HT1080 (cell line): ENCODE results near the gene LYPLA2. TPM values are rescaled to one million over a fixed set of nuclear protein-coding genes. Genes with fewer than 3 reads are reported as not detected.
A peak's percentile ranks its signal among the peaks of the same experiment; 100 is the strongest.
"Not testable (repeated sequence)": the region's sequence is repeated elsewhere in the genome, so short reads cannot be mapped to it uniquely, and the experiment has no call there.

Experiments used
- DNase-seq: peaks from one replicate; pipeline ENCODE4 v3.0.0-alpha.2; 2015; ENCODE audit warnings: low read depth
- total RNA-seq: library from RNA; depleted of rRNA; stranded (reverse); fragments of >200 nt; shearing (Covaris generic); gene quantifications from 2 replicates; pipeline ENCODE4 v1.2.3, GENCODE V29; 2014

LYPLA2 gene
- total RNA-seq, 1 experiment from 2014 or later, result 186 TPM

DNA sequence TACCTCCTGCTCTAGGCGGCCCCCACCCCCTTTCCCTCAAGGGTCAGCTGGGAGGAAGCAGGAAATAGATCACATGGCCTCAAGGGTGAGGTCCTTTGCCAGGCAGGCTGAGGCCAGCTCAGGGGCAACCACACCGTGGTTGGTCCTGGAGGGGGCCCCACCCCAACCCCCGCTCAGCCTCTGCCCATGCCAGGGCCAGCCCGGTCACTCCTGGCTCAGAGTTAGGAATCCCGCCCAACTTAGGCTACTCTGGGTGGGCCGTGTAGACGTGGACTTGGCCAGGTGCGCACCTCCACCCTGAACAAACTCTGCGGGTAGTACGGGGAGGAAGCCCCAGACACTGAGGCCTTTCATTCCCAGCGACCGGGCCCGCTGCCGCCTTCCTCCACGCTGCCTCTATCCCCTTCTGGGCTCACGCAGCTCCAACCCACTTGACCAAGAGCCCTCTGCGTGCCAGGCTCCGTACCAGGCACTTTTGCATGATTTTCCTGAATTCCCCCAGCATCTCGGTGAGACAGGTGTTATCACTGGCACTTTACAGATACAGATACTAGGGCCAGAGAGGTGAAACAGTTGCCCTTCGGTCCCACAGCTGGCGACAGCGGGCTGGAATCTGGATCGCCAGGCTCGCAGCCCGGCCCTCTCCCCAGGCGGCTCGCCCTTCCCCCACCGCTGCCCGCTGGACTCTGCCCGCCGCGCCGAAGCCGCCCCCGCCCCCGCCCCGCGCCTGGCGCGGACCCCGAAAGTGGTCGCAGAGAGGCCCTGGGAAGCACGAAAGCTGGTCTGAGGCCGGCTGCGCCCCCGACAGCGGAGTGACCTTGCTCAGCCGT lies 8.8 kb downstream of the LYPLA2 start:
- DNase-seq, result peak; percentile 96

DNA sequence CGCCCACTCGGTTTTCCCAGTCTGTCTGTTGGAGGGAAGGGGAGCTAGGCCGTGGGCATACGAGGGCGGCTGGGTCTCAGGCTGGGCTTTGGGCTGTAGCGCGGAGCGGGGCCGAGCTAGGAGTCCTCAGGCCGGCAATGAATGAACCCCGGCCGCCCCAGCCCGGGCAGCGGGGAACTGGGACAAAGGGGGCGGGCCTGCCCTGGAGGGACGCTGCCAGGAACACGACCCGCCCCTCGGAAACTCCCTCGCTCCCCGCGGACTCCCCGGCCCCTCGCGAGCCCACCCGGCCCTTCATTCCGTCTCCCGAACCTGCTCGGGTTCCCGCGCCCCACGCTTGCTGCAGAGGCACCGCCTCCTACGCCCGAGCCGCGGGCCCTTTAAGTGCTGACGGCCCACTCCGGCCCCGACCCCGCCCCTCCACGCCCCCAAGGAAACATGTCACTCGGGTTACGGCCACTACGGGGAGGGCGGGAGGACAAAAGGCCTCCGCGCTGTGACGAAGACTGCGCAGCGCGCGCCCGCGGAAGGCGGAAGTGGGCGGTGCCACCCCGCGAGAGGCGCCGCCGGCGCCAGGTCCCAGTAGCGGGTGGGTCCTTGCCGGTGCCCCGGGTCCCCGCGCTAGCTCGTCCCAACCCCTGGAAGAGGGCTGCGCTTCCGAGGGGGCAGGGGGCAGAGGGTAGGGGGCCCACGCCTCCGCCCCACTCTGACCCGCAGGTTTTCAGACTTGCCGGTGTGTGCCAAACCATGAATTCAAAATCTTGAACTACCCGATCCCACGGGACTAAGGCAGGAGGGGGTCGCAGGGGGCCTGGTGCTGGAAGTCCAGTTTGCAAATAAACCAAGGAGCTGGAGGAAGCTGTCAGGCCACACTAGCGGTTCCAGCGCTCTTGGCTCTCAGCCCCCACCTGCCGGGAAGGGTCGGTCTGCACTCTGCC lies 9.7 kb downstream of the LYPLA2 start, which contains the start of gene GALE:
GALE (minus strand) TSS at position 355 of the 938 bp plus-strand sequence. CDS start 1,747 bp downstream, outside the sequence.
- DNase-seq, result peak; percentile 91

DNA sequence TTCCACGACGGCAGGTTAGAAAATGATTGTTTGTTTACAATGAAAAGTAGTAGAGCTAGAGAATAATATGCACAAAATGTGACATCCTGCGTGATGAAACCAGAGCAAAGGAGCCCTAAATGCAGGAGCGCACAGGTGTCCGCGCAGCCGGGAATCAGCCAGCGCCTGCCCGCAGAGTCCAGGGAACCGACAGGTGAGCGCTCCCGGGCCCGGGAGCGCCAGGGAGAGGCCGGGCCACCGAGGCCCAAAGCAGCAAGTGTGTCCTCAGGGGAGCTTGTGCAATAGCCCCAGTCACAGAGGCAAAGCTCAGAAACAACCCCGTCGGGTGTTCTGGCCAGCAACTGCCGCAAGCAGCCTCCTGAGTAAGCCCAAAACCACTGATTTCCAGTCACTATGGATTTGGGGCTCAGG lies 10.4 kb downstream of the LYPLA2 start:
- no peak for DNase-seq

DNA sequence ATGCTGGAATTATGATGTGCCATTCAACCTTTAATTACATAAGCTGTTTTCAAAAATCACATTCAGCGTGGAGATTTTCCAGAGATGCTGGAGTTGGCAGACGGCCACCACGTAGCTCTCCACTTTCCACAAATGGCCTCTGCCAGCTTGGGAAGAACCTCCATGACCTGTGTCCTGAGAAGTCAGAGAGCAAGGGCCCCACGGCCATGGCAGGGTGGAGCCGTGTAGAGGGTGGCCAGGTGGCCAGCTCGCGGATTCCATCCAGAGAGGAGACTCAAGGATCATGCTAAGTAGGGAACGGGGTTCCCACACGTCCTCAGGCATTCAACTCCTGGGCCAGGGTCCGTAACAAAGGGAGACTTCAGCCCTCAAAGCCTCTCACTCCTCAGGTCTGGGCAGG lies 10.9 kb downstream of the LYPLA2 start:
- DNase-seq, result no peak

DNA sequence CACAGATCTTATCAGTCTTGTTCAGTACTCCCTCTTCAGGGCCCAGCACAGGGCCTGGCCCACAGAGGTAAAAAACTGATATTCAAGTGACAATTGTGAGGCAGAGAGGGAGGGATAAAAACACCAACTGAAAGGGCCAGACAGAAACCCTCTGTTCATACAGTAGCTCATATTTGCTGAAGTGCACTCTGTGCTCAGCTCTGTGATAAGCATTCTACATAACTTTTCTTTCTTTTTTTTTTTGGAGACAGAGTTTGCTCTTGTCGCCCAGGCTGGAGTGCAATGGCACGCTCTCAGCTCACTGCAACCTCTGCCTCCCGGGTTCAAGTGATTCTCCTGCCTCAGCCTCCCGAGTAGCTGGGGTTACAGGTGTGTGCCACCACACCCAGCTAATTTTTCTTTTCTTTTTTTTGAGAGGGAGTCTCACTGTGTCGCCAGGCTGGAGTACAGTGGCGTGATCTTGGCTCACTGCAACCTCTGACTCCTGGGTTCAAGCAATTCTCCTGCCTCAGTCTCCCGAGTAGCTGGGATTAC lies 11.9 kb downstream of the LYPLA2 start:
- DNase-seq, result not testable (repeated sequence)

DNA sequence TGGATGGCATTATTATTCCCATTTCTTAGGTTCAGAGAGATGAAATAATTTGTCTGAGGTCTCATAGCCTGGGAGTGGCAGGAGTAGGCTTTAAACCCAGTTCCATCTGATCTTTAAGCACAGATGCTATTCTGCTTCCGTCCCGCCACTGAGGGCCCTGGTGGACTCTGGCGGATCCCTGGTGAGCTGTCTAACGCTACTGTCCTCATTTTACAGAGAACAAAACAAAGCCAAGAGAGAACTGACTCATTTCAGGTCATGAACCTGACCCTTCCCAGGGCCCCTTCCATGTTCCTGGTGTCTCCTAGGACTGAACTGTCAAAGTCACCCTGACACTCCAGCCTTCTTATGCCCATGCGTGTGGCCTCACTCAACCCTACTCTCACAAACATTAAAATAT lies 12.7 kb downstream of the LYPLA2 start:
- DNase-seq, result no peak

DNA sequence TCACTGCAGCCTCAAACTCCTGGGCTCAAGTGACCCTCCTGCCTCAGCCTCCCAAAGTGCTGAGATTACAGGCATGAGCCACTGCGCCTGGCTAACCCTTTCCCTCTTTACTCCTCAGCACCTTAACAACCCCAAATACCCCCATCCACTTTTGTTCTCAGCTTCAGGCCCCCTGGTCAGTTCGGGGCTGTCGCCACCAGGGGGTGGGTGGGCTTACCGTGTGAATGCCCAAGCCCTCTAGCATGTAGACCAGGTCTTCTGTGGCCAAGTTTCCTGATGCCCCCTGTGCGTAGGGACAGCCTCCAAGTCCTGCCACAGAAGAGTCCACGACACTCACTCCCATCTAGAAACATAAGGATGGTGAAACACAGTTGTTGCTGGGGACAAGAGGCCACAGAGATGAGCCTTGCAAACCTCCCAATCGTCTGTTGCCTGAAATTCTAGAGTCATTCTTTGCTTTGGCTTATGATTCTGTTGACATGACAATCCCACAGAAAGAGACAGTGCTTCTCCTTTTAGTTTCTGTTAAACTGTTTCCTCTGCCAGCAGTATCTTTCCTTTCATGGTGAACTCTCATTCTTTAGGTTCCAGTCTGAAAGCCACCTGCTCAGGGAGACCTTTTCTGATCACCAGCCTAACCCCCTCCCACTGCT lies 13.4 kb downstream of the LYPLA2 start:
- no peak for DNase-seq

DNA sequence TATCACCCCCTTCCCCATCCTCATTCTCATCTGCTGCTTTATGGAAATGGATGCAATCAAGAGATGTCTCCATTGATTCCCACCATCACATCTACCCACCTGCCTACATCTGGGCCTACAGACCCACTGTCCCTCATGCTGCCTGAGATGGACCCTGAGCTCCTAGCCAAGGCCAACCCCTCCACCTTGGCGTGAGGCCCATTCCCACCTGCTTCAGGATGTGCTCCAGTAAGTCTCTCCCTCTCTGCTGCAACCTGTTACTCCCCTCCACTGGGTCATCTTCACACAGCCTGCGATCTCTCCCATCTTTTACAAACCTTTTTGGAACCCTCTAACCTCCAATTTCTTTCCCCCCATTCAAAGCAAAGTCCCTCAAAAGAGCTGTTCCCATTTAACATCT lies 14.1 kb downstream of the LYPLA2 start:
- DNase-seq, result no peak

DNA sequence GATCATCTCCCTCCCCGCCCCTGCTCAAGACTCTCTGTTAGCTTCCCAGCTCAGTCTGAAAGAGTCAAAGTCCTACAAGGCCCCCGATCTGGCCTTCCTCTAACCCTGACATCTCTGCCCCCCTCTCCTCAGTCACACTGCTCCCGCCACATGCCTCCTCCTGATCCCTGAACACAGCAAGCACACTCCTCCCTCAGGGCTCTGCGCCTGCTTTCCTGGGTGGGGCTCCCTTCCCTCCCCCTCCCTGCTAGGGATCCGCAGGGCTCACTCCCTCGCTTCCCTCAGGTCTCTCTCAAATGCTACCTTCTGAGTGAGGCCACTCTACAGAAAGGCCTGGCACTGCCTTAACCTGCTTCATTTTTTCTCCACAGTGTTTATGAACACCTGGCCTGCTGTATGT lies 15.3 kb downstream of the LYPLA2 start:
- no peak for DNase-seq

DNA sequence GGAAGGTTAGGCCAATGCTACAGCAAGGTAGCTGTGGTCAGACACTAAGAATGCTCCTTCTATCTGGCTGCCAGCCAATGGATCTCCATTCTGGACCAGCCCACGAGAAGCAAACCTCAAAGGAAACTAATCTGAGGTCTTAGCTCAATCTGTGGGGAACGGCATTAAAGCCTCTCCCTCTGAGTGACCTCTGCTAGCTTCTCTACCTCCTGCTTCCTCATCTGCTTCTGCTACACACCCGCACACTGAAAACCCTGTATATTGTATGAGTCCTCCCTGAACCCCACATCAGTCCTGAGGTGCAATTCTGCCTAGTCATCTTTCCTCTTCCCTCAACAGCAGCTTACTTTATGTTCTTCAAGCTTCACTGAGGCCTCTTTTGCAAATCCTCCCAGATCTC lies 16.5 kb downstream of the LYPLA2 start:
- no peak for DNase-seq

DNA sequence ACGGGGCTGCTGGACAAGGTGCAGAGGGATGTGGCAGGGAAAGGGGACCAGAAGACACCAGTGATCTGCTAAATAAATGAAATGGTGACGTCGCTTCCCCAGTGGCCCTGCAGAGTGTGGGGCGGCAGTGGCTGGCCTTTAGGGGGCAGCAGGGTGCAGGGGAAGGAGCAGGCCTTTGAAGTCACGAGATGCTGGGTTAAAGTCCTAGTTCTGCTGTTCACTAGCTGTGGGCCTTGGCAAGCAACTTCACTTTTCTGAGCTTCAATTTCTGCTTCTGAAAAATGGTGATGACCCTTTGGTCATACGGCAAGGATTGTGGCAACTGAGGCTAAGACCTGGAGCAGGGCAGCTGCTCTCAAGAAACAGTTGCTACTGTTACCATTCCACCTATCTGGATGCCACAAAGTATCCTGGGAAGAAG lies 18.8 kb downstream of the LYPLA2 start:
- peak; percentile 61 for DNase-seq

DNA sequence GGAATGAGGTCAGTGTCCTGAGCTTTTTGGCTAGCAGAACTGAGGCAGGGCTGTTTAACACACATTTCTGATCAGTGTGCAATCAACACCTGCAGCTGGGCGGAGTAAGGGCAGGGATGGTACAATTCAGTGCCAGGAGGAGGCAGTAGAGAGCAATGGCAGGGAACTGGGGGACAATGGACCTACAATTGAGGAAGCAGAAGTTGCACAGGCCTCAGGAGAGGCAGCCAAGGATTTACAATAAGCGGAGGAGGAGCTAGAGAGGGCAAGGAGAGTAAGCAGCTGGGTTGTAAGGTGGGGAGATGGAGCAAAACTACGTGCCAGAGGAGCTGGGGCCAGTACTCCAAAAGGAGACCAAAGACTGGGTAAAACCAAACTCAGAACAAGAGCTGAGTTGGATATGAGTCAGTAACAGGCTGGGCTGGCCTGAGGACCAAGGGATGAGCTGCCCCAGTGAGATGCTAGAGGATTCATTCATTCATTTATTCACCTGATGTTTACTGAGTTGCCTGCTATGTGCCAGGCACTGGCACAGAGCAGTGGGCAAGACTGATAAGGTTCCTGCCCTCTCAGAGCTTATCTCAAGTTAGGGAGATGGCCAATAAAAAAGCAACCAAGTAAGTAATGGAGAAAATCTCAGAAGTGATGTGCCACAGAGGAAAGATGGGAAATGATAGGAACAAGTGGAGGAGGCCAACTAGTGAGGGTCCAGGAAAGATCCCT lies 20.0 kb downstream of the LYPLA2 start:
- peak; percentile 44 for DNase-seq

DNA sequence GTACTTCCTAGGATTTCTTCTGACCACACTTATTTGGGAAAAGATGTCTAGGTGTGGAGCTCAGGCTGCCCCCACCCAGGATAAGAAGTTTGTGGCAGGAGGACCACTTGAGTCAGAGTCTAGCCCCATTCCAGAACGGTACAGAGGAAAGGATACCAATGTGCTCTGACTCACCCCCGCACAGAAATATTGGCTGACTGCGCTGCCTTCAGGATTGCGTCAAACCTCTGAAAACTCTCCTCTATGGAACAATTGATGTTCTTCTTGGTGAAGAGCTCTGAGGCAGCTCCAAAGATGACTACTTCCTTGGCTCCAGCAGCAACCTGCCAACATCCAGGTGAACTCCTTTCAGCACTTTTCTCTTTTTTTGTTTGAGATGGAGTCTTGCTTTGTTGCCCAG lies 23.1 kb downstream of the LYPLA2 start:
- no peak for DNase-seq

DNA sequence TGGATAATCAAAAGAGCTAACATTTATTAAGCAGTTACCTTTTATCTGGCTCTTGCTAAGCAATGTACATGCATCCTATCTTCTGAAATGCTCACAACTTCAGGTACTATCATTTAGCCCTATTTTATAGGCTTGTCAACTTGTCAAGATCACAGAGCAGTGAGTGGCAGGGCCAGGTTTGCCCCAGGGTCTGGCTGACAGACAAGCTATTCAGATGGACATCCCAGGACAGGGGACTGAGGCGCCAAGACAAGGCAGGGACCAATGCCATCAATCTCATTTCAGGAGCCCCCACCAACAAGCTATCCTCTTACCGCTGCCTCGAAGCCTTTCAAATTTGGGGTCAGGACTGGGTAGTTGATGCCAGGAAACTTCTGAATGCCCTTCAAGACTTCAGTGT lies 25.4 kb downstream of the LYPLA2 start:
- no peak for DNase-seq

DNA sequence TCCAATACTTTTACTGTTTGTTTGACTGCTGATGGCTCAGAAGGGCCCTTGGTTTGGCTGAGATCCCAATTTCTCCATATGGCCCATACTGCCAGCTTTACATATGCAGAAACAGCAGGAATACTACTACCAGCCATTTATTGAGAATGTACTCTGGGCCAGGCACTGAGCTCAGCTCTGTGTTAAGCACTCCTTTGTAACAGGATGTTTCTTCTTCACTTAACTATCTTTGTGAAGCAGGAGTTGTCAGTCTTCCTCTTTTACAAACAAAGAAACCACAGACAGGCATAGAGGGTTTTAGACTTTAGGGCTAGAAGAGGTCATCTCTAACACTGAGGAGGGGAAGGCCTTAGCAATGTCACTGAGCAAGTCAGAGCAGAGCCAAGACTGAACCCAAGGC lies 26.0 kb downstream of the LYPLA2 start:
- DNase-seq, result no peak

DNA sequence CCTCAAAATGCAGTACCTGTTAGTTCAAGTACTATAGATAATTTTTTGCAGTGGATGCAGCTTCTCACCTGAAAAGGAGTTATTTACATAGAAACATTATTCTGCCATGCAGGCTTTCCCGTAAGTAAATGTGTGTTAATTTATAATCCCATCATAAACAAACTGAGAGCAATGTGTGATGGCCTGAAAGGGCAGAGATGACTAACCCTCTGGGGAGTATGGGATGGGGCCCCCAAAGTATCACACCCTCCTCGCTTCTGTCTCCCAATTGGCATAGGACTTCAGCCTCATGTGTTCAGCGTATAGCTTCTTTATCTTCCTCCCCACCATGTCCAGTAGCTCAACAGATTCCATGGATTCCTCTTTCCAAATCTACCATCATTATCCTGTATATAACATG lies 26.7 kb downstream of the LYPLA2 start:
- no peak for DNase-seq

DNA sequence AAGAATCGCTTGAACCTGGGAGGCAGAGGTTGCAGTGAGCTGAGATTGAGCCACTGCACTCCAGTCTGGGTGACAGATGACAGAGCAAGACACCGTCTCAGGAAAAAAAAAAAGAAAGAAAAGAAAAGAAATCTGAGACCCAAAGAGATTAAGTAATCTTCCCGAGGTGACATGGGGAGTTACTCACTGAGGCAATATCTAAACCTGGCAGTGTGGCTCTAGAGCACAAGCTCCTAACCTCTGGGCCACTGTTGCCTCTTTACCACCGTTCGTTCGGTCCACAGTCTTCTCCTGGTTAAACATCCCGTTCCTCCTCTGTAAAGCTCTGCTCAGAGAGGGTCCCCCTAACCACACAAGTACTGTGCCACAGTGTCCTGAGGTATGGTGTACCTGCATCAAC lies 32.8 kb downstream of the LYPLA2 start:
- DNase-seq, result no peak

DNA sequence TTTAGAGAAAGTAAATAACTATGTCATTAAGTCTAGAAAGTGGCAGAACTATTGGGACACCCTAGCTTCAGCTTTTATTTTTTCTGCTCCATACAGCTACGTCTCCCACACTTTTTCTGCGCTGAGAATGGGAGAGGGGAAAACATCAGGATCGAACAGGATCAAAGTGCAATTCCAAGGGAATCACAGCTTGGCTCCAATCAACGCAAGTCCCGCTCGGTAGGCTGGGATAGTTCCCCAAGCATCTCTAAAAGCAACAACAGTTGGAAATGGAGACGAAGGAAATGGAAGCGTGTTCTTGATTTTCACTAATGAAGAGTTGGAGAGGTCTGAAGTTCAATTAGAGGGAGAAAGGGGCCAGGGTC lies 33.7 kb downstream of the LYPLA2 start:
- DNase-seq, result no peak

DNA sequence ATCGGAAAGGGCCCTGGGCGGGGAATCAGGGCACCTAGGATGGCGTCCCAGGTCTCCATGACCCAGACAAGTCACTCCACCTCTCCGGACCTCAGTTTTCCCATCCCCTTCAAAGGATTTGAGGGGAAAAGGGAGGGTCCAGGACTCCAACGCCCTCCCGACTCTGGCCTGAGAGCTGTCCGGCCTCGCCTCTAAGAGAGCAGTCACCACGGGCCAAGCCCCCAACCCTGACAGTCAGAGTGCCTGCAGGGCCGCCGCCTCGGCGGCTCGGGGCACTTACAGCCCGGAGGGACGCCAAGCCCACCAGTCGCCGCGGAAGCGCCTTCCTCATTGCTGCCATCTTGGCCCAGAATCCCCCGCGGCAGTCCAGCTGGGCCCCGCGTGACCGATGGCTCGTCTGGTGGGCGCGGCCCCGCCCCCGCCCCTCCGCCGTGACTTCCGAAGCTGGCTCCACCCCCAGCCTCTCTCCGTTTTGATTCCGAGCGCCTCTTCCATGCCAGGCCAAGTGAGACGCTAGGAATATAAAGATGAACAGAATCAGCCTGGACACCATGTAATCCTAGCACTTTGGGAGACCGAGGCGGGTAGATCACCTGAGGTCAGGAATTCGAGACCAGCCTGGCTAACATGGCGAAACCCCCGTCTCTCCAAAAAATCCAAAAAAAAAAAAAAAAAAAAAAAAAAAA lies 34.3 kb downstream of the LYPLA2 start, which contains the start of gene HMGCL:
HMGCL (minus strand) TSS at position 354 of the 686 bp plus-strand sequence; CDS start at position 340, 14 bp downstream.
- DNase-seq, result peak; percentile 78
